ENCODE data around the gene CRY2. TPM values are rescaled to one million over a fixed set of nuclear protein-coding genes. Genes with fewer than 3 reads are reported as not detected.

Gene CRY2
- total and polyA plus RNA-seq, 3 experiments from 2014 or later = 16.6 to 27.1 (median 17.8) TPM

DNA sequence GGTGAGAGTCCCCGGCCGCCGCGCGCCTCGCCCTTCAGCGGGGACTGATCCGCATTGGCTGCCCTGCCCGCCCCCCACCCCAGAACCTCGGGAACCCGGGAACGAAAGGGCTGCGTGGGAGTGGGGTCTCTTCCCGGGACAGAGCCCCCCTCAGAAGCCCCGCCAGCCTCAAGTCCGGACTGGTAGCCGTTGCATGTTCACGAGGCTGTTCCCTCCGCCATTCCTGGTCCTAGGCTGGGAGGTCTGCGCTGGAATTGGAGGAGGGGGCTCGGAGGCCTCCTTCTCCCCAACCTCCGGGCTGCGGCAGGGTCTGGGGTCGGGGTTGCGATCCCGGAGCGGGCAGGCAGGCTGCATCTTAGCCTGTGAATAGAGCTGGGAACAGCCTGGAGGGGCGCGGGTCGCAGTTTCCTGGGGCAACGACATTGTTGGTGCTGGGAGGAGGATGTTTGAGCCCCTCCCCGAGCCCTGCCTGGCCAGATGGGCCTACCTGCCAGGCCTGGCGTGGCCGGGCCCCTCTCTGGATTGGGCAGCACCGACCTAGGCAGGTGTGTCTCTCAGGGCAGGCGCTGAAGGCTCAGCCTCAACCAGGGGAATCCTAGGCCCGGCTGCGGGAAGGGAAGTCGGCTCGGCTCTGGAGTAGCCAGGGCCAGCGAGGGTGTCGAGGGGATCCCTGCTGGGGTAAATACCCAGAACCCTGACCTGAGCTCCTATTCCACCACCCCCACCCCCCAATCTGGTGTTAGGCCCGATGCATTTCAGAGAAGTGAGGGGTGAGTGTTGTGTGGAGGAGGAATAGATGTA is 38.8 kb downstream of the CRY2 start:
- no peak for DNase-seq
- POLR2A ChIA-PET = no interaction called here
- Histone ChIP-seq H3K27ac (ENCODE audit: low read depth, low read length) (no peak overlapping the region), H3K4me1 (ENCODE audit: insufficient read depth, low read length) (peaks cover 6% of the 10 kb centered on the region), H3K36me3 (ENCODE audit: insufficient read depth, low read length) (no peaks in the 10 kb centered on the region), H3K9me3 (ENCODE audit: low read length) (no peaks in the 10 kb centered on the region), H3K4me3 (ENCODE audit: low read length) (no peak overlapping the region), H3K27me3 (ENCODE audit: insufficient read depth, low read length, poor library complexity, severe bottlenecking) (no peaks in the 10 kb centered on the region)
- Mint-ChIP-seq H3K4me3 (peak overlapping the region in 5 of 7 donors; percentile 12 to 51 (median 32)), H3K36me3 (peaks cover 0 to 11% (median 5%) of the 10 kb centered on the region in 3 donors), H3K4me1 (peaks cover 10 to 11% (median 10%) of the 10 kb centered on the region in 3 donors), H3K27me3 (peaks cover 5 to 7% of the 10 kb centered on the region in 2 donors), H3K9me3 (no peaks in the 10 kb centered on the region), H3K27ac (no peak overlapping the region)
- CTCF ChIA-PET = interaction anchor here (1.0 kb wide), 1 partner anchor 16 kb away, joined by 3 read pairs; no protein-coding TSS in a partner anchor

DNA sequence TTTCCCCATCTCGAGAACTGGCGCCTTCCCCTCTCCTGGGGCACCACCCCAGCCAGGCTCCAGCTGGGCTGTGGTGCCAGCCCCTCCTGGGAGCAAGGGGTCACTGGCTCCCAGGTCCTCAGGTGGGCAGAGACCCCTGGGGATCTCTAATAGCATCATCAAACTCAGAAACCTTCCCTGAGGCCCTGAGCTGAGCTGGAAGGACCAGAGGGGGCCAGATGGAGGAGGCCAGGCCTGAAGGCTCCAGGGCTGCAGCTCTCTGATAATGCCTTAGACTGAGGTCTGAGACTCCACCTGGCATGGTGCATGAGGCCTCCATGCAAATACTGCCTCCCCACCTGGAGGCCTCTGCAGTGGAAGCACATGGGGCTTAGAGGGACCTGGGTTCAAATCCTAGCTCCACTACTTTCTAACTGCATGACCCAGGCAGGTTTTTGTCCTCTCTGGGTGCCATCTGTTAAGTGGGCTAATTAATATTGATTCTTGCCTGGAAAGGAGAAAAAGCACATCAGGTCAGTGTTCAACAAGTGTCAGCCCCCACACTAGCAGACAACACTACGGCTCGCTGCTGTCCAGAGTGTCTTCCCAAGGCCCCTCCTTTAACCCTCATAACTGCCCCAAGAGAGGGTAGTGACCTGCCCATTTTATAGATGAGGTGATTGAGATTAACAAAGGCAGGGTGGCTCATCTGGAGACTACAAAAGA is 39.7 kb downstream of the CRY2 start:
- H3K27ac Mint-ChIP-seq = no peak overlapping the region
- no peaks in the 10 kb centered on the region for H3K36me3 ChIP-seq (ENCODE audit: insufficient read depth, low read length)
- H3K4me1 Mint-ChIP-seq = peaks cover 10 to 11% (median 10%) of the 10 kb centered on the region in 3 donors
- H3K36me3 Mint-ChIP-seq = peaks cover 0 to 6% (median 5%) of the 10 kb centered on the region in 3 donors
- no peaks in the 10 kb centered on the region for H3K27me3 ChIP-seq (ENCODE audit: insufficient read depth, low read length, poor library complexity, severe bottlenecking)
- H3K9me3 Mint-ChIP-seq = no peaks in the 10 kb centered on the region
- ChIA-PET CTCF (interaction anchor here (1.0 kb wide), 1 partner anchor 17 kb away, joined by 3 read pairs; no protein-coding TSS in a partner anchor), POLR2A (no interaction called here)
- H3K27me3 Mint-ChIP-seq = peaks cover 5 to 7% of the 10 kb centered on the region in 2 donors
- no peaks in the 10 kb centered on the region for H3K9me3 ChIP-seq (ENCODE audit: low read length)
- H3K27ac ChIP-seq (ENCODE audit: low read depth, low read length) = no peak overlapping the region
- H3K4me3 Mint-ChIP-seq = peak overlapping the region; percentile 23 to 54 (median 34)
- no peak for DNase-seq
- no peak overlapping the region for H3K4me3 ChIP-seq (ENCODE audit: low read length)
- peaks cover 6% of the 10 kb centered on the region for H3K4me1 ChIP-seq (ENCODE audit: insufficient read depth, low read length)

DNA sequence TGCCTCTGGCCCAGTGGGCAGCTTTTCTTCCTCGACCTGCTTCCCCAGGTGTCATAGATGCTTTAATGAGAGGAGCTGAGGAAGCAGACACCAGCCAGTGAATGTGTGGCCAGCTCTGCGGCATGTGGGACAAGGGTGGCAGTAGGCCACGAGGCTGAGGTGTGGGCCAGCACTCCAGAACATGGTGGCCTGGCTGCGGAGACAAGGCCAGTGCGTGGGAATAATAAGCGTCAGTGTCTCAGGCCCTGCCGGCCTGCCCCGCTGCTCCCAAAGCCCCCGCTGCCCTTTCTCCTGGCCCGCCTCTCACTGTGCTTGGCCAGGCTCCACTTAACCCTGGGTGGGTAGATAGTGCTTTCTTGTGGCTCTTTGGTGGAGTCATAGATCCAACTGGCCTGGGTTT is 40.3 kb downstream of the CRY2 start:
- ChIA-PET CTCF (interaction anchor here (1.0 kb wide), 1 partner anchor 18 kb away, joined by 3 read pairs; no protein-coding TSS in a partner anchor), POLR2A (no interaction called here)
- no peaks in the 10 kb centered on the region for H3K27me3 ChIP-seq (ENCODE audit: insufficient read depth, low read length, poor library complexity, severe bottlenecking)
- peaks cover 6% of the 10 kb centered on the region for H3K4me1 ChIP-seq (ENCODE audit: insufficient read depth, low read length)
- Mint-ChIP-seq H3K4me3 (peak overlapping the region in 4 of 7 donors; percentile 32 to 49 (median 36)), H3K4me1 (peaks cover 10 to 11% (median 10%) of the 10 kb centered on the region in 3 donors), H3K36me3 (peaks cover 0 to 2% (median 0%) of the 10 kb centered on the region in 3 donors), H3K9me3 (no peaks in the 10 kb centered on the region), H3K27ac (no peak overlapping the region), H3K27me3 (peaks cover 7 to 10% of the 10 kb centered on the region in 2 donors)
- no peak overlapping the region for H3K27ac ChIP-seq (ENCODE audit: low read depth, low read length)
- H3K9me3 ChIP-seq (ENCODE audit: low read length) = no peaks in the 10 kb centered on the region
- no peaks in the 10 kb centered on the region for H3K36me3 ChIP-seq (ENCODE audit: insufficient read depth, low read length)
- DNase-seq = no peak
- no peak overlapping the region for H3K4me3 ChIP-seq (ENCODE audit: low read length)

DNA sequence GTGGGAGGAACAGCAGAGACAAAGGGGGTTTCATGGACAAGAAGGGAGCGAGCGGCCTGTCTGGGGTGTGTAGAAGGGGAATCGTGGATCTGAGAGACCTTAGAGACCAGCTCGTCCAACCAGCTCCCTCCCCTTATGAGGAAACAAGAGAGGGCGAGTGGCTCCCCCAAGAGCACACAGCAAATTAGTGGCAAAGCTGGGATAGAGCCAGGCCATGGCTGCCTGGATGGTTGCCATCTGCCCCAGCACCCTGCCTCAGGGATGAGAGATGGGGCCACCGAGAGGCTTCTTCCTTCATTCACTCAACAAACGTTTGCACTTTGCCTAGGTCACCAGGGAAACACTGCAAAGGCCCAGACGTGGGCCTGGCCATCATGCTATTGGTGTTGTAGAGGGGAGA is 42.3 kb downstream of the CRY2 start:
- ChIA-PET CTCF (no interaction called here), POLR2A (no interaction called here)
- H3K4me3 ChIP-seq (ENCODE audit: low read length) = no peak overlapping the region
- peaks cover 6% of the 10 kb centered on the region for H3K4me1 ChIP-seq (ENCODE audit: insufficient read depth, low read length)
- no peak overlapping the region for H3K27ac Mint-ChIP-seq
- no peaks in the 10 kb centered on the region for H3K36me3 ChIP-seq (ENCODE audit: insufficient read depth, low read length)
- peaks cover 0 to 2% (median 0%) of the 10 kb centered on the region in 3 donors for H3K36me3 Mint-ChIP-seq
- no peaks in the 10 kb centered on the region for H3K9me3 Mint-ChIP-seq
- H3K4me3 Mint-ChIP-seq = no peak overlapping the region
- no peak overlapping the region for H3K27ac ChIP-seq (ENCODE audit: low read depth, low read length)
- H3K9me3 ChIP-seq (ENCODE audit: low read length) = no peaks in the 10 kb centered on the region
- H3K27me3 Mint-ChIP-seq = peaks cover 16 to 19% of the 10 kb centered on the region in 2 donors
- DNase-seq = no peak
- H3K27me3 ChIP-seq (ENCODE audit: insufficient read depth, low read length, poor library complexity, severe bottlenecking) = no peaks in the 10 kb centered on the region
- H3K4me1 Mint-ChIP-seq = peaks cover 8% of the 10 kb centered on the region in 3 donors

DNA sequence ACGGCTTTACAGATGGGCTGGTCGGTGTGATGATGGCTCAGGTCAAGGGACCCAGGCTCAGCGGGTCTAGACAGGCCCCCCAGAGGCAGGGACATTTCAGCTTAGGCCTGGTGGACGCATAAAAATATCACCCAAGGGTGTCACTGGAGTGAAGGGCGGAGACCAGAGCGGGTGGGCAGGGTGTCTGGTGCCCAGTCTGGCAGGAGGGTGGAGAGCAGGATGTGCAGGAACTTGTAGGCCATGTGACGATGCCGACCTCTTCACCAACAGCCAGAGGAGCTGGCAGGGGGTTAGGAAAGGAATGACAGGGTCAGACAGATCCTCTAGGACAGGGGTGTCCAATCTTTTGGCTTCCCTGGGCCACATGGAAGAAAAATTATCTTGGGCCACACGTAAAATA is 42.7 kb downstream of the CRY2 start:
- ChIA-PET CTCF (no interaction called here), POLR2A (no interaction called here)
- Histone ChIP-seq H3K27me3 (ENCODE audit: insufficient read depth, low read length, poor library complexity, severe bottlenecking) (no peaks in the 10 kb centered on the region), H3K9me3 (ENCODE audit: low read length) (no peaks in the 10 kb centered on the region), H3K4me3 (ENCODE audit: low read length) (no peak overlapping the region), H3K27ac (ENCODE audit: low read depth, low read length) (no peak overlapping the region), H3K36me3 (ENCODE audit: insufficient read depth, low read length) (no peaks in the 10 kb centered on the region), H3K4me1 (ENCODE audit: insufficient read depth, low read length) (peaks cover 3% of the 10 kb centered on the region)
- Mint-ChIP-seq H3K27ac (no peak overlapping the region), H3K9me3 (no peaks in the 10 kb centered on the region), H3K4me3 (no peak overlapping the region), H3K4me1 (peaks cover 3 to 4% (median 4%) of the 10 kb centered on the region in 3 donors), H3K36me3 (peaks cover 0 to 4% (median 2%) of the 10 kb centered on the region in 3 donors), H3K27me3 (peaks cover 14 to 23% of the 10 kb centered on the region in 2 donors)
- DNase-seq = no peak

DNA sequence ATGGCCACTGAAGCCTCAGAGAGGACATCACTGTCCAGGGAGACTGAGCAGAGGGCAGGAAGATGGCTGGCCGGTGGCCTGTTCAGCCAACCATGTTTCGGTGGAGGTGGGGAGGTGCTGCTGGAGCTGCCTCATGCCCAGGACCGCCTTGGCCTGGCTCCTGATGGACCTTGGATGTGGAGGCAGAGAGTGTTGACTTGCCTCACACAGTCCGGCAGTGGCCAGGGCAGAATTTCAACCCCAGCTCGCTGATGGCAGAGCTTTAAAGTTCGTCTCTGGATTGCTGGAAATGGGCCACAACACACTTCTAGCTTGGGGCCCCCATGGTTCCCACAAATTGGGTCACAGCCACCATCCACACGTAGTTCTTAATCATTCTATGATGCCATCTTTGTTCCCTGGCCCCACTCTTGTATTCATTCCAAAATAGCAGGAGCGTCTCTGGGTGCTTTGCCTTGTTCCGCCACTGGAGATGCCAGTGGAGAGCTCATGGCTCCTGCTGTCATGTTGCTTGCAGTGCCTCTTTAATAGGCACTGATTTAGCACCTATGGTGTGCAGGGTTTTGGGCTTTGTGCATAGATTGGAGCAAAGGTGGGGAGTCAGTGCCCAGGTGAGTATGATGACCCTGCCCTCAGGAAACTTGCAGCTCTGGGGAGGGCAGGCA is 43.7 kb downstream of the CRY2 start:
- ChIA-PET POLR2A (no interaction called here), CTCF (no interaction called here)
- Histone ChIP-seq H3K27me3 (ENCODE audit: insufficient read depth, low read length, poor library complexity, severe bottlenecking) (peaks cover 2% of the 10 kb centered on the region), H3K4me1 (ENCODE audit: insufficient read depth, low read length) (no peaks in the 10 kb centered on the region), H3K9me3 (ENCODE audit: low read length) (no peaks in the 10 kb centered on the region), H3K27ac (ENCODE audit: low read depth, low read length) (no peak overlapping the region), H3K4me3 (ENCODE audit: low read length) (no peak overlapping the region), H3K36me3 (ENCODE audit: insufficient read depth, low read length) (no peaks in the 10 kb centered on the region)
- H3K27ac Mint-ChIP-seq = no peak overlapping the region
- H3K9me3 Mint-ChIP-seq = no peaks in the 10 kb centered on the region
- no peaks in the 10 kb centered on the region for H3K4me1 Mint-ChIP-seq
- H3K4me3 Mint-ChIP-seq = no peak overlapping the region
- no peak for DNase-seq
- peaks cover 0 to 5% (median 2%) of the 10 kb centered on the region in 3 donors for H3K36me3 Mint-ChIP-seq
- H3K27me3 Mint-ChIP-seq = peaks cover 16 to 31% of the 10 kb centered on the region in 2 donors

DNA sequence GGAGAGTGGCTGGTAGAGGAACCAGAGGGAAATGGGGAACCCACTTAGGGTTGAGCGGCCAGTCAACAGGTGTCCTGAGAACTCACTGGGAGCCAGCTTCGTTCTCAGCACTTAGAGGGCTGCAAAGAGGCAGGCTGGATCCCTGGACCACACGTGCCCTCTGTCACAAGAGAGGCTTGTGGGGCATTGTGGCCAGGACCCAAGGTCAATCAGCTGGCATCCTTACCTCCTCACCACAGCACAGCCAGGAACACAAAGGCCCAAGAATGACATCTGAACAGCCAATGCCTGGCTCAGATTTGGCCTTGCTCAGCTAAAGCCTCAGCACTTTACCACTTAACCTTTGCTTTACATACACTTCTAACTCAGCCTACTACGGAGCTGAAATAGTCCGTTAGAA is 45.6 kb downstream of the CRY2 start:
- no peak overlapping the region for H3K27ac Mint-ChIP-seq
- Histone ChIP-seq H3K9me3 (ENCODE audit: low read length) (no peaks in the 10 kb centered on the region), H3K4me3 (ENCODE audit: low read length) (no peak overlapping the region), H3K27ac (ENCODE audit: low read depth, low read length) (no peak overlapping the region), H3K27me3 (ENCODE audit: insufficient read depth, low read length, poor library complexity, severe bottlenecking) (peaks cover 5% of the 10 kb centered on the region), H3K36me3 (ENCODE audit: insufficient read depth, low read length) (no peaks in the 10 kb centered on the region), H3K4me1 (ENCODE audit: insufficient read depth, low read length) (no peaks in the 10 kb centered on the region)
- ChIA-PET CTCF (no interaction called here), POLR2A (no interaction called here)
- peaks cover 0 to 5% (median 2%) of the 10 kb centered on the region in 3 donors for H3K36me3 Mint-ChIP-seq
- no peaks in the 10 kb centered on the region for H3K9me3 Mint-ChIP-seq
- H3K27me3 Mint-ChIP-seq = peaks cover 16 to 38% of the 10 kb centered on the region in 2 donors
- DNase-seq = no peak
- H3K4me3 Mint-ChIP-seq = no peak overlapping the region
- no peaks in the 10 kb centered on the region for H3K4me1 Mint-ChIP-seq

Measured in CD8-positive, alpha-beta memory T cell (primary cell).